Measurements from ENCODE around the gene CACNA1A.
"Not testable (repeated sequence)": the region's sequence is repeated elsewhere in the genome, so short reads cannot be mapped to it uniquely, and the experiment has no call there.

DNA sequence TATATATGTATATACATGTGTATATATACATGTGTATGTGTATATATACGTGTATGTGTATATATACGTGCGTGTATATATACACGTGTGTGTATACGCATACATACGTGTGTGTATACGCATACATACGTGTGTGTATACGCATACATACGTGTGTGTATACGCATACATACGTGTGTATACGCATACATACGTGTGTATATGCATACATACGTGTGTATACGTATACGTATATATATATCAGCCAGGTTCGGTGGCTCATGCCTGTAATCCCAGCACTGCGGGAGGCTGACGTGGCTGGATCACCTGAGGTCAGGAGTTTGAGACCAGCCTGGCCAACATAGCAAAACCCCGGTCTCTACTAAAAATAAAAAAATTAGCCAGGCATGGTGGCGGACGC is 321.4 kb downstream of the CACNA1A start:
- not testable (repeated sequence) for TF ChIP-seq POLR2AphosphoS5 (IDR thresholded peaks at IDR 0.05); POLR2A (IDR thresholded peaks at IDR 0.05; ENCODE audit: low read depth)
- TF ChIP-seq, protein P1, sequence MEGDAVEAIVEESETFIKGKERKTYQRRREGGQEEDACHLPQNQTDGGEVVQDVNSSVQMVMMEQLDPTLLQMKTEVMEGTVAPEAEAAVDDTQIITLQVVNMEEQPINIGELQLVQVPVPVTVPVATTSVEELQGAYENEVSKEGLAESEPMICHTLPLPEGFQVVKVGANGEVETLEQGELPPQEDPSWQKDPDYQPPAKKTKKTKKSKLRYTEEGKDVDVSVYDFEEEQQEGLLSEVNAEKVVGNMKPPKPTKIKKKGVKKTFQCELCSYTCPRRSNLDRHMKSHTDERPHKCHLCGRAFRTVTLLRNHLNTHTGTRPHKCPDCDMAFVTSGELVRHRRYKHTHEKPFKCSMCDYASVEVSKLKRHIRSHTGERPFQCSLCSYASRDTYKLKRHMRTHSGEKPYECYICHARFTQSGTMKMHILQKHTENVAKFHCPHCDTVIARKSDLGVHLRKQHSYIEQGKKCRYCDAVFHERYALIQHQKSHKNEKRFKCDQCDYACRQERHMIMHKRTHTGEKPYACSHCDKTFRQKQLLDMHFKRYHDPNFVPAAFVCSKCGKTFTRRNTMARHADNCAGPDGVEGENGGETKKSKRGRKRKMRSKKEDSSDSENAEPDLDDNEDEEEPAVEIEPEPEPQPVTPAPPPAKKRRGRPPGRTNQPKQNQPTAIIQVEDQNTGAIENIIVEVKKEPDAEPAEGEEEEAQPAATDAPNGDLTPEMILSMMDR (IDR thresholded peaks at IDR 0.05) = not testable (repeated sequence)

All from esophagus muscularis mucosa (tissue), 3 donors.